K562 (cell line): Measurements from ENCODE around the gene DNA2.

Experiments used
- ARNT ChIP-seq, 2 experiments: fragments of 450-650 bp; IDR thresholded peaks; 2 replicates each; pipeline ENCODE4 v1.6.1; 2016; ENCODE audit warnings: mild to moderate bottlenecking in 1 of 2
- TAF1 ChIP-seq: IDR thresholded peaks from 2 replicates; pipeline ENCODE4 v1.6.1; 2011; ENCODE audit warnings: mild to moderate bottlenecking, low read length, moderate library complexity; ENCODE audit not compliant: insufficient read depth, control insufficient read depth, severe bottlenecking; ENCODE audit errors: extremely low read depth
- YBX1 ChIP-seq: fragments of 450-650 bp; IDR thresholded peaks from 2 replicates; pipeline ENCODE4 v1.7.1; 2016; ENCODE audit warnings: mild to moderate bottlenecking
- ZNF586 ChIP-seq: fragments of 450-650 bp; formaldehyde crosslinking; conservative IDR thresholded peaks from 2 replicates; pipeline ENCODE4 v1.4.0; 2020; ENCODE audit warnings: mild to moderate bottlenecking, moderate library complexity
- TF ChIP-seq, protein P1 (sequence below): fragments of 250-450 bp; sonication (Bioruptor Pico); IDR thresholded peaks from 2 replicates; pipeline ENCODE4 v1.5.0; 2021
- TF ChIP-seq, protein P2 (sequence below), 3 experiments: IDR thresholded peaks in 2 of 3; conservative IDR thresholded peaks in 1 of 3; 2 replicates each; pipeline ENCODE4 v1.5.1; 2011 to 2012; ENCODE audit warnings: low read length in 3 of 3, mild to moderate bottlenecking in 3 of 3, control low read depth in 2 of 3, improper control_type of control experiment in 1 of 3, inconsistent platforms in 1 of 3, low read depth in 1 of 3, mixed read lengths in 1 of 3, moderate library complexity in 1 of 3; ENCODE audit not compliant: insufficient read depth in 2 of 3

DNA sequence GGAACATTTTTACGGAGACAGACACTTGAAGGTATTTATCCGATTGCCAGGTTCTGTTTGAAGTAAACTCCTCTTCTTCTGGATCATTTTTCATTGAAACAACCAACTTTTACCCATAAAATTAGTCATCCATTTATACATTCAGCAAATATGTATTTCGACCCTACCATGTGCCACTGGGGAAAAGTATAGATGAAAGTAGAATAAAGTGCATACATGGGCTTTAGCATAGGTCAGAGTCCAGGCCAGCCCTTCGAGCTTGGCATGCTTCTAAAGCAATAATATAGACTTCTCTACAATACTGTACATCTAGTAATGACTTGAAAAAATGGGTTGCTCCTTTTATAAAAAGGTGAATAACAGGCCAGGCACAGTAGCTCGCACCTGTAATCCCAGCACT is 45.4 kb upstream of the DNA2 start:
- TF ChIP-seq ARNT (IDR thresholded peaks at IDR 0.05) (no peak), TAF1 (no peak), YBX1 (no peak), ZNF586 (no peak)
- TF ChIP-seq, protein P1, sequence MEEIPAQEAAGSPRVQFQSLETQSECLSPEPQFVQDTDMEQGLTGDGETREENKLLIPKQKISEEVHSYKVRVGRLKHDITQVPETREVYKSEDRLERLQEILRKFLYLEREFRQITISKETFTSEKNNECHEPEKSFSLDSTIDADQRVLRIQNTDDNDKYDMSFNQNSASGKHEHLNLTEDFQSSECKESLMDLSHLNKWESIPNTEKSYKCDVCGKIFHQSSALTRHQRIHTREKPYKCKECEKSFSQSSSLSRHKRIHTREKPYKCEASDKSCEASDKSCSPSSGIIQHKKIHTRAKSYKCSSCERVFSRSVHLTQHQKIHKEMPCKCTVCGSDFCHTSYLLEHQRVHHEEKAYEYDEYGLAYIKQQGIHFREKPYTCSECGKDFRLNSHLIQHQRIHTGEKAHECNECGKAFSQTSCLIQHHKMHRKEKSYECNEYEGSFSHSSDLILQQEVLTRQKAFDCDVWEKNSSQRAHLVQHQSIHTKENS (CRISPR knock-in tag): no peak
- TF ChIP-seq, protein P2, sequence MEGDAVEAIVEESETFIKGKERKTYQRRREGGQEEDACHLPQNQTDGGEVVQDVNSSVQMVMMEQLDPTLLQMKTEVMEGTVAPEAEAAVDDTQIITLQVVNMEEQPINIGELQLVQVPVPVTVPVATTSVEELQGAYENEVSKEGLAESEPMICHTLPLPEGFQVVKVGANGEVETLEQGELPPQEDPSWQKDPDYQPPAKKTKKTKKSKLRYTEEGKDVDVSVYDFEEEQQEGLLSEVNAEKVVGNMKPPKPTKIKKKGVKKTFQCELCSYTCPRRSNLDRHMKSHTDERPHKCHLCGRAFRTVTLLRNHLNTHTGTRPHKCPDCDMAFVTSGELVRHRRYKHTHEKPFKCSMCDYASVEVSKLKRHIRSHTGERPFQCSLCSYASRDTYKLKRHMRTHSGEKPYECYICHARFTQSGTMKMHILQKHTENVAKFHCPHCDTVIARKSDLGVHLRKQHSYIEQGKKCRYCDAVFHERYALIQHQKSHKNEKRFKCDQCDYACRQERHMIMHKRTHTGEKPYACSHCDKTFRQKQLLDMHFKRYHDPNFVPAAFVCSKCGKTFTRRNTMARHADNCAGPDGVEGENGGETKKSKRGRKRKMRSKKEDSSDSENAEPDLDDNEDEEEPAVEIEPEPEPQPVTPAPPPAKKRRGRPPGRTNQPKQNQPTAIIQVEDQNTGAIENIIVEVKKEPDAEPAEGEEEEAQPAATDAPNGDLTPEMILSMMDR (IDR thresholded peaks at IDR 0.05 in 2 of 3, conservative IDR thresholded peaks at IDR 0.05 in 1 of 3; ENCODE audit: insufficient read depth in 2 of 3, low read depth in 1 of 3, low read length in 3 of 3): no peak
